AG04449 (cell line): ENCODE data around the gene ADA.

ENCODE experiments used
- CTCF ChIA-PET: fragments of 350-600 bp; formaldehyde crosslinking; extraction: SDS; loops from one replicate; lab custom pipeline; 2021; ENCODE audit warnings: antibody characterized with exemption; lab: Yijun Ruan, JAX
- POLR2A ChIA-PET: fragments of 400-600, 350-600 bp; formaldehyde crosslinking; extraction: SDS; loops from one replicate; lab custom pipeline; 2020; ENCODE audit warnings: antibody characterized with exemption, inconsistent platforms; lab: Yijun Ruan, JAX
- DNase-seq: peaks from one replicate; pipeline ENCODE4 v3.0.0-alpha.2; 2010; ENCODE audit warnings: low read depth, low spot score
- H3K4me3 ChIP-seq: 2 replicates; pipeline ENCODE4 v1.5.1; 2011; ENCODE audit warnings: low read depth, mild to moderate bottlenecking, control low read depth, low read length
- CTCF ChIP-seq: IDR thresholded peaks from one replicate; pipeline ENCODE4 v1.5.1; 2011; ENCODE audit warnings: mild to moderate bottlenecking, moderate library complexity, low read length, control low read depth, inconsistent platforms; ENCODE audit not compliant: insufficient read depth; ENCODE audit errors: missing control alignments

ADA gene

GRCh38 chr20:44633187-44633810, 18.2 kb downstream of the ADA start:
- ChIA-PET POLR2A (no interaction called here), CTCF (interaction anchor here (2.2 kb wide), 1 partner anchor 23 kb away, joined by 7 read pairs; no protein-coding TSS in a partner anchor)
- no peak overlapping the region for H3K4me3 ChIP-seq
- no peak for DNase-seq
- no peak for TF ChIP-seq CTCF

- CTCF ChIA-PET = no interaction called here
- no peak for DNase-seq
- POLR2A ChIA-PET = interaction anchor here (0.8 kb wide), 1 partner anchor 24 kb away, joined by 3 read pairs; no protein-coding TSS in a partner anchor
- H3K4me3 ChIP-seq = no peak overlapping the region
- TF ChIP-seq CTCF = no peak
These were observed 19.3 kb downstream of the ADA start for GRCh38 chr20:44632103-44632752.

- POLR2A ChIA-PET = no interaction called here
- H3K4me3 ChIP-seq = no peak overlapping the region
- no peak for TF ChIP-seq CTCF
- CTCF ChIA-PET = interaction anchor here (1.3 kb wide), 1 partner anchor 53 kb away, joined by 4 read pairs; no protein-coding TSS in a partner anchor
- no peak for DNase-seq
These were observed 21.2 kb downstream of the ADA start for GRCh38 chr20:44630297-44630696.

GRCh38 chr20:44629542-44629941, 22.0 kb downstream of the ADA start:
- TF ChIP-seq CTCF = no peak
- no peak overlapping the region for H3K4me3 ChIP-seq
- CTCF ChIA-PET = interaction anchor here (1.6 kb wide), 1 partner anchor 19 kb away, joined by 4 read pairs; no protein-coding TSS in a partner anchor
- DNase-seq = no peak
- POLR2A ChIA-PET = no interaction called here

- no peak for DNase-seq
- TF ChIP-seq CTCF = no peak
- H3K4me3 ChIP-seq = no peak overlapping the region
- POLR2A ChIA-PET = no interaction called here
- CTCF ChIA-PET = interaction anchor here (1.1 to 1.6 kb wide), 2 partner anchors 12 to 18 kb away, joined by 4 read pairs; no protein-coding TSS in a partner anchor
These were observed 22.5 kb downstream of the ADA start for GRCh38 chr20:44629017-44629385.

- POLR2A ChIA-PET = no interaction called here
These were observed 24.0 kb downstream of the ADA start for GRCh38 chr20:44627364-44628010.

More at GRCh38 chr20:44627364-44628010, 24.0 kb downstream of the ADA start:
- DNase-seq = no peak
- no peak for TF ChIP-seq CTCF
- CTCF ChIA-PET = interaction anchor here (1.1 kb wide), 1 partner anchor 17 kb away, joined by 5 read pairs; no protein-coding TSS in a partner anchor
- H3K4me3 ChIP-seq = no peak overlapping the region
